HFF-Myc (cell line): ENCODE results near the gene TAF4.
"Not testable (repeated sequence)": the region's sequence is repeated elsewhere in the genome, so short reads cannot be mapped to it uniquely, and the experiment has no call there.

ENCODE experiments used
- DNase-seq: peaks from one replicate; pipeline ENCODE4 v3.0.0-alpha.2; 2011; ENCODE audit warnings: low read depth; ENCODE audit errors: extremely low read depth
- H3K4me3 ChIP-seq: replicated peaks from 2 replicates; pipeline ENCODE4 v1.5.1; 2011; ENCODE audit warnings: low read depth, mild to moderate bottlenecking, control low read depth, low read length
- TF ChIP-seq, protein P1 (sequence below): IDR thresholded peaks from 2 replicates; pipeline ENCODE4 v1.5.1; 2012; ENCODE audit warnings: mild to moderate bottlenecking, low read depth, low read length, control low read depth; ENCODE audit errors: missing control alignments

The TAF4 gene

DNA sequence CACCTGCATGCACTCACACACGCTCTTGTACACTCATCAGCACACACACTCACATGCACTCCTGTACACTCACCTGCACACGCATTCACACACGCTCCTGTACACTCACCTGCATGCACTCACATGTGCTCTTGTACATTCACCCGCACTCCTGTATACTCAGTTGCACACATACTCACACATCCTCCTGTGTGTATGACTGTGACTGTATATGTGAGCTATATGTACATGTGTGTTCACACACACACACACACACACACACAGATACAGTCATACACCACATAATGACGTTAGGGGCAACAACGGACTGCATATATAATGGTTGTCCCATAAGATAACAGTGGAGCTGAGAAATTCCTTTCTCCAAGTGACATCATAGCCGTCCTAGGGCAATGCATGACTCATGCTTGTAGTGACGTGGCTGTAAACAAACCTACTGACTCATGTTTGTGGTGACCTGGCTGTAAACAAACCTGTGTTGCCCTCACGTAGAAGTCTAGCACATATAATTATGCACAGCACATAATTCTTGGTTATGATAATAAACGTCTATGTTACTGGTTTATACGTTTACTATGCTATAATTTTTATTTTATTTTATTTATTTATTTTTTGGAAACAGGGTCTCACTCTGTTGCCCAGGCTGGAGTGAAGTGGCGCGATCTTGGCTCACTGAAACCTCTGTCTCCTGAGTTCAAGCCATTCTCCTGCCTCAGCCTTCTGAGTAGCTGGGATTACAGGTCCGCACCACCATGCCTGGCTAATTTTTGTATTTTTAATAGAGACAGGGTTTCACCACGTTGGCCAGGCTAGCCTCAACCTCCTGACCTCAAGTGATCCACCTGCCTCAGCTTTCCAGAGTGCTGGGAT, 22.8 kb upstream of the TAF4 start:
- no peak overlapping the region for H3K4me3 ChIP-seq
- TF ChIP-seq, protein P1, sequence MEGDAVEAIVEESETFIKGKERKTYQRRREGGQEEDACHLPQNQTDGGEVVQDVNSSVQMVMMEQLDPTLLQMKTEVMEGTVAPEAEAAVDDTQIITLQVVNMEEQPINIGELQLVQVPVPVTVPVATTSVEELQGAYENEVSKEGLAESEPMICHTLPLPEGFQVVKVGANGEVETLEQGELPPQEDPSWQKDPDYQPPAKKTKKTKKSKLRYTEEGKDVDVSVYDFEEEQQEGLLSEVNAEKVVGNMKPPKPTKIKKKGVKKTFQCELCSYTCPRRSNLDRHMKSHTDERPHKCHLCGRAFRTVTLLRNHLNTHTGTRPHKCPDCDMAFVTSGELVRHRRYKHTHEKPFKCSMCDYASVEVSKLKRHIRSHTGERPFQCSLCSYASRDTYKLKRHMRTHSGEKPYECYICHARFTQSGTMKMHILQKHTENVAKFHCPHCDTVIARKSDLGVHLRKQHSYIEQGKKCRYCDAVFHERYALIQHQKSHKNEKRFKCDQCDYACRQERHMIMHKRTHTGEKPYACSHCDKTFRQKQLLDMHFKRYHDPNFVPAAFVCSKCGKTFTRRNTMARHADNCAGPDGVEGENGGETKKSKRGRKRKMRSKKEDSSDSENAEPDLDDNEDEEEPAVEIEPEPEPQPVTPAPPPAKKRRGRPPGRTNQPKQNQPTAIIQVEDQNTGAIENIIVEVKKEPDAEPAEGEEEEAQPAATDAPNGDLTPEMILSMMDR: no peak
- DNase-seq: peak; percentile 81

DNA sequence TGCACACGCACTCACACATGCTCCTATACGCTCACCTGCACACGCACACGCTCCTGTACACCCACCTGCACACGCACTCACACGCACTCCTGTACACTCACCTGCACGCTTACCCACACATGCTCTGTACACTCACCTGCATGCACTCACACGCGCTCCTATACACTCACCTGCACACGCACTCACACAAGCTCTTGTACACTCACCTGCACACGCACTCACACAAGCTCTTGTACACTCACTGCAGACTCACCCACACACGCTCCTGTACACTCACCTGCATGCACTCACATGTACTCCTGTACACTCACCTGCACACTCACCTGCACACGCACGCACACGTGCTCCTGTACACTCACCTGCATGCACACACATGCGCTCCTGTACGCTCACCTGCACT, 22.0 kb upstream of the TAF4 start:
- no peak for DNase-seq
- TF ChIP-seq, protein P1: no peak
- H3K4me3 ChIP-seq: no peak overlapping the region

DNA sequence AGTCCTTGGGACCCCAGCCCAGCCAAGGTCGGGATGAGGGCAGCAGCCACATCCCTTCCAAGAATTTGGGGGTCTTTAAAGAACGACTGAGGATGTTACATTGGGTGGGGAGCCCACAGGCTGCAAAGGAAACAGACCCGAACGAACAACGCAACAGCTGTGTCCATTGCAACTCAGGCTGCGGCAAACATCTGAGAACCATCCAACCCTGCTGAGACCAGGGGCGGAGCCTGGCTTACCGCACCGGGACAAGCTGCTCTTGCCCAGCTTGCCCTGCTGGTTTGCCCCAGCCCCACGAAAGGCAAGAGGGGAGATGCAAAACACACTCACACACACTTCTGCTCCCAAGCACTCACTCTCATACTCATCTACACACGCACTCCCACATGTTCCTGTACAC, 21.5 kb upstream of the TAF4 start:
- no peak for DNase-seq
- H3K4me3 ChIP-seq: no peak overlapping the region

DNA sequence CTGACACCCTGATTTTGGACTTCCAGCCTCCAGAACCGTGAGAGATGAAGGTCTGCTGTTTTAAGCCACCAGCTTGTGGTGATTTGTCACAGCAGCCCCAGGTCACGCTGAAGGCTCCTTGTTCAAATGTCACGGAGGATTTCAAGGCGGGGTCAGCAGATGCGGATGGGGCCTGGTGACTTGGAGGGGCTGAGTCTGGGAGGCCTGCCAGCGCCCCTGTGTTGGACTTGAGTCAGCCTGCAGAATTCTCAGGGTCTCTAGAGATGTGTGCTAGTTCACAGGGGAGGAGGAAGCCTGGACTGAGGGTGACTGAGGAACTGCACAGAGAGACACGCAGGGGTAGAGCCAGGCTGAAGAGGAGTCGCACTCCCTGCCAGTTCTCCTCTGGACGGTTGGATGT, 19.5 kb upstream of the TAF4 start:
- no peak for DNase-seq
- H3K4me3 ChIP-seq: no peak overlapping the region
- TF ChIP-seq, protein P1: no peak

More for the DNA sequence above, 21.5 kb upstream of the TAF4 start:
- TF ChIP-seq, protein P1: no peak

DNA sequence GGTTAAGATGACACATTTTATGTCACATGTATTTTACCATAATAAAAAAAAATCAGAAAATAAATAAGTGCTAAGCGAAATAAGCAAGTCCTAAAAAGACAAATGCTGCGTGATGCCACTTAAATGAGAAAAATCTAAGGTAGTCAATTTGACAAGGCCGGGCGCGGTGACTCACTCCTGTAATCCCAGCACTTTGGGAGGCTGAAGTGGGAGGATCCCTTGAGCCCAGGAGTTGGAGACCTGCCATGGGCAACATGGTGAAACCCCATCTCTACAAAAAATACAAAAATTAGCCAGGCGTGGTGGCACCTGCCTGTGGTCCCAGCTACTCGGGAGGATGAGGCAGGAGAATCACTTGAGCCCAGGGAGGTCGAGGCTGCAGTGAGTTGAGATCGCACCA, 18.5 kb upstream of the TAF4 start:
- not testable (repeated sequence) for DNase-seq, H3K4me3 ChIP-seq

DNA sequence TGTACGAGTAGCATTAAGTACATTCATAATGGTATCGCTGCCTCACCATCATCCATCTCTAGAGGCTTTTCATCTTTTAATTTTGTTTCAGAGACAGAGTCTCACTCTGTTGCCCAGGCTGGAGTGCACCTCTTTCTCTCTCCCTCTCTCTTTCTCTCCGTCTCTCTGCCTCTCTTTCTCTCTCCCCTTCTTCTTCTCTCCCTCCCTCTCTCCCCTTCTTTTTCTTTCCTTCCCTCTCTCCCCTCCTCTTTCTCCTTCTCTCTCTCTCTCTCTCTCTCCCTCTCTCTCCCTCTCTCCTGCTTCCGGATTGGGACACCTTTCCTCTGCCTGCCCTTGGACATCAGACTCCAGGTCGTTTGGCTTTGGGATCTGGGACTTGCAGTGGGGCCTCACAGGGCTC, 17.6 kb upstream of the TAF4 start:
- H3K4me3 ChIP-seq: no peak overlapping the region
- no peak for DNase-seq
- TF ChIP-seq, protein P1: no peak

DNA sequence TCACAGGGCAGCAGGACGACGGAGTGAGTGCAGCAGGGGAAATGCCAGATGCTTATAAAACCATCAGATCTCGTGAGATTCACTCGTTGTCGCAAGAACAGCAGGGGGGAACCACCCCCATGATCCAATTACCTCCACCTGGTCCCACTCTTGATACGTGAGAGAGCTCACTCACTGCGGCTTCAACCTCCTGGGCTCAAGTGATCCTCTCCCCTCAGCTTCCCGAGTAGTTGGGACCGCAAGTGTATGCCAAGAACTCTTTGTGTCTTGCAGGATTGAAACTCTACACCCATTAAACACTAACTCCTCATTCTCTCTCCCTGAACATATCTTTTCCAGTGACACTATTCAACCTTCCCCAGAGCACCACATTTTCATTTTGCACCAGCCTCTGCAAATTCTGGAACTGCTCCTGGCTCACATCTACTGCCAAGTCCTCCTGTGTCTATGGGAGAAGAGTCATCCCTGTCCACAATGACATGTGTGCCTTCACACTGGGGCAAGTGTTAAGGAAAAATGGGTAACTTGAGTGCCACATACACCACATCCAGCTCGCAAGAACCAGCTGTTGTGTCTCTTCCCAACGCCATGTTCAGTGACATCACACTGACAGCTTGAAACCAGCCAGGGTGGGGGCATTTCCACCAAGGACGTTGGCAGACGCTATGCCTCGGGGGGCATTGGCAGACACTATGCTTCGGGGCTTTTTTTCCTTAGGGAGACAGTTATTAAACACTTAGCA, 14.7 kb upstream of the TAF4 start:
- no peak overlapping the region for H3K4me3 ChIP-seq
- DNase-seq: no peak
- TF ChIP-seq, protein P1: no peak
